ENCODE results near the gene GSTT2. TPM values are rescaled to one million over a fixed set of nuclear protein-coding genes. Genes with fewer than 3 reads are reported as not detected.
"Not testable (repeated sequence)": the region's sequence is repeated elsewhere in the genome, so short reads cannot be mapped to it uniquely, and the experiment has no call there.

The GSTT2 gene
- 3.8 and 5.7 TPM in 2 replicates for polyA plus RNA-seq (2014; cell fraction: cytosol; rRNA removed)
- 3.6 and 4.6 TPM in 2 replicates for polyA plus RNA-seq (2014; cell fraction: nucleus; rRNA removed)

- DNase-seq (ENCODE audit: low spot score), result not testable (repeated sequence)
These were observed at the start of gene GSTT2 for GRCh38 chr22:23979557-23980240. GSTT2 (plus strand) TSS chr22:23980134.

DNA sequence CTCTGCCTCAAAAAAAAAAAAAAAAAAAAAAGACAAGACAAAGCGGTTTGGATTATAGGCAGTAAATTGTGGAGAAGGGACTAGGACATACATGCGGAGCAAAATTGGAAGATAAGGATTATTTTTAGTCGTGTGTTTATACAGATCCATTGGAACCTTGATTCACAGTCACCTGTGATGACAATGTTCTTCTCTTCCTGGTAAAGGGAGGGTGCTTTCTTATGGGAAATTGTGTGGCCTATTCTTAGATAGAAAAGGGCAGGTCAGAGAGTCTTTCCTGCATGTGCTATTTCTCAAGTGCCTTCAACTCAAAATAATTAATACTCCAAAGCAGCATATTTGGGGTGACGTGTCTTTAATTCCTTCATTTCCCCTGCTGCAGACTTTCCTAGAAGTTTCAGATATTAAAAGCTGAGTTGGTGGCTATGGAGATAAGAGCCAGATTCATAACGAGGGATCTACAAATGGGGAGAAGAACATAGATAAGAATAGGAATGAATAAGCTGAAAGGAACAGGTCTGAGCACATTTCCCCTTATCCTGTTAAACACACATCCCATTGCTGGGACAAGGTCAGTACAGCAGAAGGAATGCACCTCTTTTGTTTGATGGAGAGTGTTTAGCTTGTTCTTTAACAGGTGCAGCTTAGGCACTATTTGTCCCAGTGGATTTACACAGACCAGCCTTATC, 41.5 kb upstream of the GSTT2 start:
- no peak for DNase-seq (ENCODE audit: low spot score)

DNA sequence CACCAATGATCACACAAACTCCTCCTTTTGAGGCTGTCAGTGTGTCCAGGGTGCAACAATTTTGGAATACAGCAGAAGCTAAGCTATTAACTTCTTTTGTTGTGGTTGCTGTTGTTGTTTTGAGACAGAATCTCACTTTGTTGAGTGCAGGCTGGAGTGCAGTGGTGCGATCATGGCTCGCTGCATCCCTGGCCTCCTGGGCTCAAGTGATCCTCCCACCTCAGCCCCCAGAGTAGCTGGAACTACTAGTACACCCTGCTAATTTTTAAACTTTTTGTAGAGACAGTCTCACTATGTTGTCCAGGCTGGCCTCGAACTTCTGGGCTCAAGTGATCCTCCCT, 40.9 kb upstream of the GSTT2 start:
- DNase-seq (ENCODE audit: low spot score), result no peak

DNA sequence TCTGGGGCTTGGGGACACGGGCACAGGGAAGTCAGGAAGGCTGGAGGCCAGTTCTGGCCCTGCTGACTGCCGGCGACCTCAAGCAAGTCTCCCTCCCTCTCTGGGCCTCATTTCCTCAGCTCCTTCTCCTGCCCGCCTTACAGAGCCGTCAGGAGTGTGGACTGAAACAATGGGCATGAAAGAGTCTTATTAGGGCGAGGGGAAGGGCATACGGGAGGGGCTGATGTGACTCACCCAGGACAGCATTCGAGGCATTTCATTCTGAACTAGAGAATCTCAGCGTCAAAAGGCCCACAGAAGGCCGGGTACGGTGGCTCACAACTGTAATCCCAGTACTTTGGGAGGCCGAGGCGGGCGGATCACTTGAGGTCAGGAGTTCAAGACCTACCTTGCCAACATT, 39.8 kb upstream of the GSTT2 start:
- DNase-seq (ENCODE audit: low spot score), result not testable (repeated sequence)

GRCh38 chr22:23947391-23947790, 32.5 kb upstream of the GSTT2 start:
- not testable (repeated sequence) for DNase-seq (ENCODE audit: low spot score)

DNA sequence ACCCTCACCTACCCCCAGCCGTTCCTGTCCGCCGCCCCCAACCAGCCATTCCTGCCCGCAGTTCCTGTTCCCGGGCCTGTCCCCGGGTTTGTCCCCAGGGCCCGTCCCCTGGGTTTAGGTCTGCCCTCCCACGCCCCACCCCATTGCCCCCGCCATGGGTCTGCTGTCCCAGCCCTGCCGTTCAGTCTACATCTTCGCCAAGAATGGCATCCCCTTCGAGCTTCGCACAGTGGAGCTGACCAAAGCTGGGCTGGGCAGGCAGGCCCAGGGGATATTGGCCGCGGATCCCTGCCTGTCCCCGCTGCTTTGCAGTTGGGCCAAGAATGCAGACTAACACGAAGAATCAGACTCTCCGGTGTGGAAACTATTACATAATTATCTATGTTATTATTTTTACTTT, 30.2 kb upstream of the GSTT2 start:
- DNase-seq (ENCODE audit: low spot score), result not testable (repeated sequence)

GRCh38 chr22:23951383-23951782, 28.6 kb upstream of the GSTT2 start:
- DNase-seq (ENCODE audit: low spot score), result not testable (repeated sequence)

DNA sequence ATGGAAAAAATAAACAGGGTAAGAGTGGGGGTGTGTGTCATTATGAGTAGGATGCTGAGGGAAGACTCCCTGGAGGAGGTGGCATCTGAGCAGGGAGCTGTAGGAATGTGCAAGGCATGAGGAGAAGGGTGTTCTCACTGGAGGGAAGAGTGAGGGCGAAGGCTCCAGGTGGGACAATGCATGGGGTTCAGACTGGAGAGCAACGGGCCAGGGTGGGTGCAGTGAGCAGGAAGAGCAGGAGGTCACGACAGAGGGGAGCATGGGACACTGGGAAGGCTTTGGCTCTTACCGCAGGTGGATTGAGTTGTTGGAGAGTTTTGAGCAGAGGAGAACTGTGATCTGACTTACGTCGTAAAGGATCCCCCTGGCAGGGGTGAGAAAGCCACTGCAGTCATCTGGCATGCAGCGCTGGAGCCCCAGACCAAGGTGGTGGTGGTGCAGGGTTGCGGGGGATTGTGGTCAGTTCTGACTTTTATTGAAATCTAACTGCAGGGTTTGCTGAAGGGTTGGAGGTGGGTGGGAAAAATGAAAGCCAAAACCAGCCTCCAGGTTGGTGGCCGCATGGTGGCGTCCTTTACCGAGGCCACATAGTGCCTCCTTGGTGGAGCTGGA, 27.0 kb upstream of the GSTT2 start:
- DNase-seq (ENCODE audit: low spot score), result not testable (repeated sequence)

- DNase-seq (ENCODE audit: low spot score), result not testable (repeated sequence)
These were observed 26.4 kb upstream of the GSTT2 start for GRCh38 chr22:23953485-23953884.

GRCh38 chr22:23954193-23954990, 25.5 kb upstream of the GSTT2 start:
- DNase-seq (ENCODE audit: low spot score), result not testable (repeated sequence)

DNA sequence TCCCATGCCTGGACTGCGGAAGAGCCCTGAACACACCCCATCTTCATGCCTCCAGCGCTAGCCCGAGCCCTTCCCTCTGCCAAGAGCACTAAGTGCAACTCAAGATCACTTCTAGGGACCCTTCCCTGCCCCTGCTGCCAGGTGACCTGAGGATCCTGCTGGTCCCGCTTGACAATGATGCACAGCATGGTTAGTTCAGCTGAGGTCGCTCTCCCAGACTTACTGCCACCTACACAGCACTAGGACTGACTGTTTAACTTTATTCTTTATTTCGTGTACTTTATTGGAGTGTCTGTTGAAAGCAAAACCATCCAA, 25.0 kb upstream of the GSTT2 start:
- not testable (repeated sequence) for DNase-seq (ENCODE audit: low spot score)

GRCh38 chr22:23955886-23956285, 24.0 kb upstream of the GSTT2 start:
- DNase-seq (ENCODE audit: low spot score), result not testable (repeated sequence)

DNA sequence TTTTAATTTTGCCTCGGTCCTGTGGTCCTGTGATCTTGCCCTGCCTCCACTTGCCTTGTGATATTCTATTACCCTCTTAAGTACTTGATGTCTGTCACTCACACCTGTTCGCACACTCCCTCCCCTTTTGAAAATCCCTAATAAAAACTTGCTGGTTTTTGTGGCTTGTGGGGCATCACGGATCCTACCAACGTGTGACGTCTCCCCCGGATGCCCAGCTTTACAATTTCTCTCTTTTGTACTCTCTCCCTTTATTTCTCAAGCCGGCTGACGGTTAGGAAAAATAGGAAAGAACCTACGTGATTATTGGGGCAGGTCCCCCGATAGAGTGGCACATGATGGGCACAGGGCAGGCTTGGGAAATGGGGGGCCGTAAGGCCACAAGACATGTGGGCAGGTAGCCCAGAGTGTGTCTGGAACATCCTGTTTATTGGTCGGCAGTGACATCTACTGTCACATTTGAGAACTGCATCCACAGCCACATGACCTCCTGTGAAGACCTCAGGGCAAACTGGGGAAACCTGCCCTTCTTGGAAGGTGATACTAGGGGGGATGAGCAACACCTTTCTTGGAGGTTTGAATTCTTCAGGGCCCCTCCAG, 23.5 kb upstream of the GSTT2 start:
- peak; percentile 73 for DNase-seq (ENCODE audit: low spot score)

DNA sequence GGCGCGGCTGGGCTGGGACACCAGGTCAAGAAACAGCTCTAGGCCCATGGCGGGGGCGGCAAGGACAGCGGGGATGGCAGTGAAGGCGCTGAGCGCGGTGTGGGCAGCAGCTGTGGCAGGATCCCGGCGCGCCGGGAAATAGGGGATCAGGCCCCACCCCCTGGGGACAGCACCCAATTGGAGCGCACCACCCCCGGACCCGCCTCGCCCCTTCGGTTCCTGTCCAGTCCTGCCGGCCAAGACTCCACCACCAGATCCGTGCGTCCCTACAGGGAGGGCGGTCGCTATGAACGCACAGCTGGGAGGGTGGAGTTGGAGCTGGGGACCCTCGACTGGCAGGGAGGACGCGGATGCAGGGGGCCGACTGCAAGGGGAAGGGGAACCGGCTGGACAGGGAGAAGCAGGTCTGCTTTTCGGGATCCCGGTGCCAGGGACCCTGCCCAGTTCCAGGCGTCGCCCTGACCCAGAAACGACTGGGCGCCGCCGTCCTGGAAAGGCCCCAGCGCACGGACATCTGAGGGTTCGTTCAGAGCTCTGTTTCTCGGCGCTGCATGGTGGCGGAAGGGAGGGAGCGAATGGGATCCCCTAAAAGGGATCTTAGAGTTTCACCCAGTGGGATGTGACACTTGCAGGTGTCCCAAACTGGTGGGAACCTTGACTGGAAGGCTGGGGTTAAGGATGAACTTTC, 18.7 kb upstream of the GSTT2 start, which contains the start of gene GSTT2B:
TSS of gene GSTT2B (minus strand) at position 112 of the 688 bp plus-strand sequence. CDS start at position 48, 64 bp downstream.
- not testable (repeated sequence) for DNase-seq (ENCODE audit: low spot score)

- not testable (repeated sequence) for DNase-seq (ENCODE audit: low spot score)
These were observed 13.8 kb upstream of the GSTT2 start for GRCh38 chr22:23966094-23966493.

DNA sequence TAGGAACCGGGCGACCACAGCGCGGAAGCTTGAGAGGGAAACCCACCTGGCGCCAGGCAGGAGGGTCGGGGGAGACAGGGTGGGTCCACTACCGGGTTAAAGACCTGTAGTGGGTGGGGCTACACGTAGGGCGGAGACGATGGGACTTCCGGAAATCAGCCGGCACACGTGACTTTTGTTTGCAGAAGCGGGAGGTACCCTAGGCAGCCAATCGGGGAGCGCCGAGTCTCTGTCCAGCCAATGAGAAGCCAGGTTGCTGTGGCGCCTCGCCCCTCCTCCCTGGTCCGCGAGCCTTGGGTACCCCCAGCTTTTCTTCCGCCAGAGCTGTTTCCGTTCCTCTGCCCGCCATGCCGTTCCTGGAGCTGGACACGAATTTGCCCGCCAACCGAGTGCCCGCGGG, 13.4 kb upstream of the GSTT2 start, which contains the start of gene DDTL:
TSS of gene DDTL (plus strand) at position 321 of the 400 bp plus-strand sequence. CDS start at position 348, 27 bp downstream.
- DNase-seq (ENCODE audit: low spot score), result not testable (repeated sequence)

- DNase-seq (ENCODE audit: low spot score), result no peak
These were observed 10.9 kb upstream of the GSTT2 start for GRCh38 chr22:23969071-23969470.

- no peak for DNase-seq (ENCODE audit: low spot score)
These were observed 9.7 kb upstream of the GSTT2 start for GRCh38 chr22:23970201-23970641.

DNA sequence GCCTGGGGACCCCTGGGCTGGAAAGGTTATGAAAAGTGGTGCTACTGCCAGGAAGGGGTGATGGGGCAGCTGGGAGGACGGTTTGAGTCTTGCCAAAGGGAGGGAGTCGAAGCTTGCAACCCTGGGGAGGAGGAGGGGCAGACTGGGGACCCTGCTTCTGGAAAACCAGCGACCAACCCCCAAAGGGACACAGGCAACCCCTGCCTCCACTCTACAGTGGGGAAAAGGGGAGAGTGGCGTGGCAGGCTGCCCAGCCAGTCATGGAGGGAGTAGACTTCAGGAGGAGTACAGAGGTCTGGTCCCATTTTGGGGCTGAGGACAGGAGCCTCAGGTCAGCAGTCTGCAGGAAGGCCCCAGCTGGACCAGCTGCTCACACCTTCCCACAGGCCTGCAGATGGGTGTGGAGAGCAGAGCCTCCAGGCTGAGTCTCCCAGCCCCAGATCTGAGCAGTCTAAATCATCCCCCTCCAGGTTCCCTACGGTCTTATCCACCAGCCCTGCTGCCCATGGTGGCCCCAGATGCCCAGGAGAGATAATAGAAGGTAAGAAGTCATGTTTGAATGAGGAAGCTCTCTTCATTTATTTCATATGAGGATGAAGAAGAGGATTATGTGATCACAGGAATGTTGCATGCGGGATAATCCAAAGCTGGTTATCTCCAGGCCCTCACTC, 9.0 kb upstream of the GSTT2 start:
- no peak for DNase-seq (ENCODE audit: low spot score)

GRCh38 chr22:23971927-23972326, 8.0 kb upstream of the GSTT2 start:
- DNase-seq (ENCODE audit: low spot score), result not testable (repeated sequence)

All from SK-N-DZ (cell line).